HG03135 (cell line): ENCODE data around the gene ULBP2.
"Not testable (repeated sequence)": the region's sequence is repeated elsewhere in the genome, so short reads cannot be mapped to it uniquely, and the experiment has no call there.

Experiments
- ATAC-seq: cut with Tn5 transposase; IDR thresholded peaks from one replicate; pipeline ENCODE4 v1.9.1; 2021; ENCODE audit warnings: mild to moderate bottlenecking, moderate library complexity; ENCODE audit not compliant: unreplicated experiment

ULBP2 gene

DNA sequence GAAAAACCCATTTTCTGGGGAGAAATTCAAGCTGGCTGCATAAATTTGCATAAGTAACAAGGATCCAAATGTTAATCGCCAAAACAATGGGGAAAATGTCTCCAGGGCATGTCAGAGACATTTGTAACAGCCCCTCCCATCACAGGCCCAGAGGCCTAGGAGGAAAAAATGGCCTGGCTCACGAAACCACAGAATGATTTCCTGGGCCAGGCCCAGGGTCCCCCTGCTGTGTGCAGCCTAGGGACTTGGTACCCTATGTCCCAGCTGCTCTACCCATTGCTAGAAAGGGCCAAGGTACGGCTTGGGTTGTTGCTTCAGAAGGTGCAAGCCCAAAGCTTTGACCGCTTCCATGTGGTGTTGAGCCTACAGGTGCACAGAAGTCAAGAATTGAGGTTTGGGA lies 33.3 kb upstream of the ULBP2 start:
- not testable (repeated sequence) for ATAC-seq

DNA sequence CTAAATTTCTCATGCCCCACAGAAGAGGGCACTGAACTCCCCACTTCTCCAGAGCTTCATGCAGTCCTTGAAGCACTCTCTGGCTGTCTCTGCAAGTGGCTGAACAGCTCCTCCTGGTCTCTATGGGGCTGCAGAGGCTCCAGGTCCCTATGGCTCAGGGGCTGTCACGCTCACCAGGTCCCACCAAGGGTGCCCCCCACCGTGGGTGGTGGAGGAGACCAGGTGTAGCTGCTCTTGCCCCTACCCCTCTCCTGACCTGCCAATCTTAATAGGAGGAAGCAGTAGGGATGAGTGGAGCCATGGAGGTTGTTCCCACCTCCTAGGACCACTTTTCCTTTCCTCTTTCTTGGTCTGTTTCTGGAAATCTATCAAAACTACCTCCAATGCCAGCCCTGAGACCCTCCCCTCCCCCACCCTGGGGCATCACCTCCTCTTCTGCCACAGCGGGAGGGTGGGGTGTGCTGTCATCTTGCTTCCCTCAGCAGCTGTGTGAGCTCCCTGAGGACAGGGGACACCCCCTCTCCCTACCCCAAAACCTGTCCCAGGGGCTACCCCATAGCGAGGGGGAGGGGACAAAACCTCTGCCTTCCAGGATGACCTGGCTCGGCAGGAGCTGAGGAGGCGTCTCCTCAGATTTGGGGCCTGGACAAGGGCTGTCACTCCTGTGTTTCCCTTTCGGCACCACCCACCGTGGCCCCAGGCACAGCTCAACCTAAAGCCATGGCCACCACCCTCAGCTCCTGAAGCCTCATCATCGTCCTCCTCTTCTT lies 31.9 kb upstream of the ULBP2 start:
- no peak for ATAC-seq

DNA sequence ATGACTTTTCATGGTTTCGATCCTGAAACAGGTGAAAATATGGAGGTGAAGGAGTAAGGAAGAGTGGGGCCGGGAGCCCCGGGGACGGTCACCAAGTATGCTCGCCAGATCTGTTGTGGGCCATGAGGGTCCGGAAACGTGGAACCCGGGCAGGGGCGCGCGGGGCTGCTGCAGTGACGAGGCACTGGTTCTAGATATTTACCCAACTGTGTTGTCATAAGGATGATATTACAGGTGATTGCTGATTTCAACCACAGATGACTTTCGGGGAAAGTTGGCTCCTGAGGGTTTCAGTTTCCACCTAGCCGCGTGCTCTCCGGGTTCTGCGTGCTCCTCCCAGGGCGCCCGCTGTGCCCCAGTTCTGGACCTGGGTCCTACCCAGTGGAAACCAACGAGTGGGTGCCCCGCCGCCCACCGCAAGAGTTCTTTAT lies 31.1 kb upstream of the ULBP2 start:
- ATAC-seq: no peak

DNA sequence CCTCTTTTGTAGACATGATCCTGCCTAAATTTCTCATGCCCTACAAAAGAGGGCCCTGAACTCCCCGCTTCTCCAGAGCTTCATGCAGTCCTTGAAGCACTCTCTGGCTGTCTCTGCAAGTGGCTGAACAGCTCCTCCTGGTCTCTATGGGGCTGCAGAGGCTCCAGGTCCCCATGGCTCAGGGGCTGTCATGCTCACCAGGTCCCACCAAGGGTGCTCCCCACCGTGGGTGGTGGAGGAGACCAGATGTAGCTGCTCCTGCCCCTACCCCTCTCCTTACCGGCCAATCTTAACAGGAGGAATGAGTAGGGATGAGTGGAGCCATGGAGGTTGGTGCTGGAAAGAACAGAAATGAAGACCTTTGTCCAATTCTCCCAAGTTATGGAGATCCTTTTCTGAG lies 29.1 kb upstream of the ULBP2 start:
- ATAC-seq: not testable (repeated sequence)

DNA sequence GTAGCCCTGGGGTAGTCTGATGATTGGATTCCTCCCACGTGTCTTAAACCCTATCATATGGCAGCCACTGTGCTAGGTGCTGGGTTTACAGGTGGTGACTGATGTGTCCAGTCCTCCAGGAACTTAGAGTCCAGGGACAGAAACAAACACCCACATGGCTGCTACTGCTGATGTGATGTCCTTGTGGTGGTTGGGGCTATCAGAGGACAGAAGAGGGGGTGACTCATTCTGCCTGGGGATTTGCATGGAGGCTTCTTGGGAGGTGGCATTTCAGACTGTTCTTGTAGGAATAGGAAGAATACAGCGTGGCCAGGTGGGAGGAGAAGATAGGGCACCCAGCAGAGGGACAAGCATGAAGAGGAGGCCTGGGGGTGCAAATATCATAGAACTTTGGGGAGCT lies 28.7 kb upstream of the ULBP2 start:
- no peak for ATAC-seq

DNA sequence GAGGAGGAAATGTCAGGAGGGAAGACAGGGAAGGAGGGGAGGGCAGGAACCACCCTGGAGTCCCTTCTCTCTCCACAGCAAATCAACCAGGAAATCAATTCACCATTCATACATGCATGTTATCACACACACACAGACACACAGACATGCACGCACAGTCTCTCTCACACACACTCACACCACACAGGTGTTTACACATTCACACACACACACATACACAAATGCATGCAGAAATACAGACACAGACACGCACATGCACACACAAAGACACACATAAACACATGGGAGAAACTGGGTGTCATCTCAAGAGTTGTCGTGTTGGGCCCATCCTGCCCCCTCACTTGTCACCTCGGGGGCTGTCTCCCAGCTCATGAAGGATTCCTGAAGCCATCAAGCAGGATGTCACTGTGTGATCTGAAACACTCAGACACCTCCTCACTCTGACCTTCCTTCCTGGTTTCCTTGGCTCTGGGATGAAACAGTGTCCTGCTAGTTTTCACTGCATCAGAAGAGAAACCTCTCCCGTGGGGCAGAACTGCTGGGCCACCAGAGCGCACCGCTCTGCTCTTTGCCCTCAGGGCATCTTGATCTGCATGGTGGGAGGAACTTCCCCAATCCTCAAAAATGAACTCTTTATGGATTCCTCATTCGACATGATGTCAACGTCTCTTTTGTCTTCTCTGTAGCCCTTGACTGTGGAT lies 28.1 kb upstream of the ULBP2 start:
- no peak for ATAC-seq

DNA sequence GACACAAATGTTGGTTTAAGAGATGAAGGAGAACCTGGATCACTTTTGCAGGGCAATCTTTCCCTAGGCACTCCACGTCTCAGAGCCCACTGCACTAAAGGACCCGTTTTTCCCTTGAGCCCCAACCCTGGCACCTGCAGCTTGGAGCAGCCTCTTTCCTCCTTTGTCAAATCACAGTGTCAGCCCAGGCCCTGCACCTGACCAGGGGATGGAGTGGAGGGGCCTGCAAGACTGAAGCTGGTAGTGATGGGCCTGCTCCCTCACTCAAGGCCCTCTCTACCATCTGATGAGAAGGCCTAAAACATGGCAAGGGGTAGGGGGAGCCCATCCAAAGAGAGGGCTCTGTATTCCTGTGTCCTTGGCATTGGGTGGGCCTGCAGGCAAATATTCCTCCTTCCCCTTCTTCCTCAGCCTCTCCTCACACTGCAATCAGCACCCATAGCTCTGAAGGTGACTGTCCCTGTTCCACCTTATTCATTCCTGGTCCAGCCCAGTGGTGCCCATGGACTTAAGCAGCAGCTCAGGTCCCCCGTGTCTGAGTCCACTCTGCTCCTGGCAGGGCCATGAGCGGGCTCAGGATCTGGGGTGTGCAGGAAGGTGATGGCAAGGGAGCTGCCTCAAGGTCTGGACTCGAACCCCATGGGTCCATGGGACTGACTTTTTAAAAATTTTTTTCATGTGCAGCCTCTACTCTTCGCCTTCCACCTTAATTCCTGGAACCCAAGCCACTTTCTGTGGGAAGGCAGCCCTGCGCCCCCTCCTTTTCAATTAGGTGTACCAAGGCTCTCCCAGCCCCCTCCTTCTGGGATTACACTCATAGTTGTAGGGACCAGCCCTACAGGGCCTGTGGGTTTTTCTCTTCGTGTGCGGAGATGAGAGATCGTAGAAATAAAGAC lies 25.6 kb upstream of the ULBP2 start:
- ATAC-seq: no peak

DNA sequence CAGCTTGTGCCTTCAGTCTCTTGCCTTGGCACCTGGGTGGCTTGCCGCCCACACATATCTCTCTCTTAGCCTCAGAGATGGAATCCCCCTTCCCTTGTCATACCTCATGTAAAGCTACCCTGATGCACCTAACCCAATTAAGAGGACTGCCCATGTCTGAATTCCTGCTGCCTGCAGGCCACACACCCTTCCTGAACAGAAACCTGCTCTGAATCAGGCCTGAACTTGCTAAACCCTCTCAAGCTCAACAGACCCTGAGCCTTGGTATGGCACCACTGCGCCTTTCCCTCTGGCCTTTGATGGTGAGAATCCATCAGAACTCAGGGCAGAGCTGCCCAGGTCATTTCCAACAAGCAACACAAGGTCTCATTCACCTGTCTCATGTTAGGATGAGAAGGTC lies 24.1 kb upstream of the ULBP2 start:
- ATAC-seq: no peak

DNA sequence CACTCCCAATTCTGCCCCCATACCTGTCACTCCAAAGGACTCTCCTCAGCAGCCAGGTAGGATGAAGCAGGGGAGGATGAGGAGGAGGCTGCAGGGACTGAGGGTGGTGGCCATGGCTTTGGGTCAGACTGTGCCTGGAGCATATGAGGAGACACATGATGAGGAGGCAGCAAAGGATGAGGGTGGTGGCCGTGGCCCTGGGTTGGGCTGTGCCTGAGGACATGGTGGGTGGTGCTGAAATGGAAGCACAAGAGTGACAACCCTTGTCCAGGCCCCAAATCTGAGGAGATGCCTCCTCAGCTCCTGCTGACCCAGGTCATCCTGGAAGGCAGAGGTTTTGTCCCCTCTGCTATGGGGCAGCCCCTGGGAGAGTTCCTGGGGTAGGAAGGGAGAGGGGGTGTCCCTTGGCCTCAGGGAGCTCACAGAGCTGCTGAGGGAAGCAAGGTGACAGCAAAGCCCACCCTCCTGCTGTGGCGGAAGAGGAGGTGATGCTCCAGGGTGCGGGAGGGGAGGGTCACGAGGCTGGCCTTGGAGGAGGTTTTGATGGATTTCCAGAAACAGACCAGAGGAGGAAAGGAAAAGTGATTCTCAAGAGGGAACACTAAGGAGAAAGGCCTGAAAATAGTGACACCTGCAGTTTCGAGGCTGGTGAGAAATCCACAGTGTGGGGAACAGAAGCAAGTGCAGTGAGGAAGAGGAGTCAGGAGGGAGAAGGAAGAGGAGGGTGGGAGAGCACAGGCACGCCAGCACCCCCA lies 23.5 kb upstream of the ULBP2 start:
- ATAC-seq: no peak

DNA sequence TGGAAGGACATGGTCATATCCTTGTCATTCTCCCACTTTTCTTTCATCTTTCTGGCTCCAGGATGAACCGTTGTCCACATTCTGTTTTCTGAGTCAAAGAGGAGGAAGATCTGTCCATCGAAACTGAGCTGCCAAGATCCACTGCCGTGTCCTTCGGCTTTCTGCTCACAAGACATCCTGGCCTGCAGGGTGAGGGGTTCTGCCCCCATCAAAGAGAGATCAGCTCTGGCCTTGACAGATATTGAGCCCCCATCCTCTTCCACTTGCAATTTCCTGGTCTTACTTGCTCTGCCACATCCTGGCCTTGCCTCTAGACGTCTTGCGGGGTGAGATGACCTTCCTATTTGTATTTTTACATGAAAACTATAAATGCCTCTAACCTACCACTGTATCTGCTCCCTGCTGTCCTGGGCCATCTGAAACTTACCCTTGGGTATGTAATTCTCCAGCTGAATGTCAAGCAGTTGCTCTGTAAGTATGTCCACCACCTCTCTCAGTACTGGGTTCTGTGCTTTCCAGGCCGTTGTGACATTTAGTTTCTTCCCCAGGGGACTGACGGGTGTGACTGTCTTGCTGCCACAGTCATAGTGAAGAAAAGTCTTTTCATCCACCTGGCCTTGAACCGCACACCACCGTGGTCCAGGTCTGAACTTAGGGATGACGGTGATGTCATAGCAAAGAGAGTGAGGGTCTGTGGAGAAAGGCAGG lies 22.5 kb upstream of the ULBP2 start:
- not testable (repeated sequence) for ATAC-seq

DNA sequence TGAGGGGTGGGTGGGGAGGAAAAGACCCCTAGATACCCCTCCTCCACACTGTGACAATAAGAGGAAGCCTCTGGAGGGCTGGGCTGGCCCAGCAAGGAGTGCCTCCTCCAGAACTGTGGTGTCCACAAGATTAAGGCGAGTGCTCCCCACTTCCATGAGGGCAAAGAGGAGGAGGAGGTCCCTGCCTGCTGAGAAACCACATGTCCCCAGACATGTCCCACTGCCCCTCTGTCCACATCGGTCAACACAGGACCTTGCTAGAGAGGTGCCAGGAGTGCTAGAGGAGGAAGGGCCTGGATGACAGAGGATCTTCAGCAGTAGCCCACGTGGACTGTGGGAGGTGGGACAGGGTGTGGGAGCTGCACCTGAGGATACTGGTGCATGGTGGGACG lies 22.0 kb upstream of the ULBP2 start:
- no peak for ATAC-seq

DNA sequence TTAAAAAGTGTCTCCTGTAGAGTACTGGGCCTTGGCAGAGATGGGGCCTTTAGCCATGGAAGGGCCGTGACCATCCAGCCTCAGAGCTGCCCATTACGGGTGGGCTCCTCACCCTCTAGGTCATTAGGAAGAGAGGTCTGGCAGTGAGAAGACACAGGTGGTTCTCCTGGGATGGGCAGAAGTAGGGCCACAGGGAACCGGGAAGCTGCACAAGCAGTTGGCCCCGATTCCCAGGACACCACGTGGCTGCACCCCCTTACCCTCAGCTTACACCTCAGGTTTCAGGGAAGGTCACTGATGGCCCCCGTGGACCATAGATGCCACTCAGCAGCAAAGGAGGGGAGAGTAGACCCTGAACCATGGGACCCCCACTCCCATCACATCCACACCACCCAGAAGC lies 20.5 kb upstream of the ULBP2 start:
- no peak for ATAC-seq

DNA sequence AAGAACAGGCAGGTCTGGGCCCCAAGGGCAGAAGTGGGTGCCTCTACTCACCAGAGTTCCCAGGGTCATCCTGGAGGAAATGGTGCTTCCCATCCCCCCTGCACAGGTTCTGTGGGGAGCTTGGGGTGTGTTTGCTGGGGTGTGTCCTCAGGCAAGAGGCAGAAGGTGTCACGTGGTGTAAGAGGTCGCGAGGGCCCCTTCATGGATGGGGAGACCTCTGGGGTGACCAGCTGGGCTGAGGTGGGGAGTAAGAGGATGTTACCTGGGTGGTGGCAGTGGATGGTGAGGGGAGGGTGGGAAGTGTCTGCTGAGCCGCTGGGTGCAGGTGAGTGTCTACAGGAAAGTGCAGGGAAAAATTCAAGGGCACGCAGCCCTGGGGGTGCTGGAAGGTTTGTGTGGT lies 19.7 kb upstream of the ULBP2 start:
- not testable (repeated sequence) for ATAC-seq

DNA sequence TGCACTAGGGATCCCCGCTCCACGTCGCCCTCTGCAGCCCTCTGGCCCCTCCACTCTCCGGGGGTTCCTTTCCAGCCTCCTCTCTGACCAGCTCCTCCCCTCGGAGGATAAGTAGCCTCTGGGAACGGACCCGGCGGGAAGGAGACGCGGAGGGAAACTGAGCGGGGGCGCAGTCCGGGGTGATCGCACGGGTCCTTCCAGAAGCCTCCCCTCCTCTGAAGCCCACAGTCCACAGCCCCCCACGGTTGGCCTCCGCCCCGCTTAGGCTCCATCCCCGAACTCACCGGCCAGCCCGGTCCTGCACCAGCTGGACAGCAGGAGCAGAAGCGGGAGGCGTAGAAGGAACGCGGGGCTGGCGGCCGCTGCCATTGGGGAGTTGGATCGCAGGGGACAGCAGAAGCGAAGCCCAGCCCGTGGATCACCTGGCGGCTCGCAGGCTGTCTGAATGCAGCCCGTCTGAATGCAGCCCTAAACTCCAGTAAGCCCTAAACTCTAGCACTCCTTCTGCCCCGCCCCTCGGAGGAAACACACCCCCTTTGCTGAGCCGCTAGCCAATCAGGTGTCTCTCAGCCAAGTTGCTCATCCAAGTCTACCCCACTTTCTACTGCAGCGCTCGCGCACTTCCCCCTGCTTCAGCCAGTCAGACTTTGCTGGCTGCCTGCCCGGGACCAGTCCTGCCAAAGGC lies 19.0 kb upstream of the ULBP2 start, which contains the start of gene RAET1G:
Gene RAET1G (minus strand): TSS at position 480 of the 685 bp plus-strand sequence. CDS start 111 bp downstream, at position 369.
- ATAC-seq: no peak

DNA sequence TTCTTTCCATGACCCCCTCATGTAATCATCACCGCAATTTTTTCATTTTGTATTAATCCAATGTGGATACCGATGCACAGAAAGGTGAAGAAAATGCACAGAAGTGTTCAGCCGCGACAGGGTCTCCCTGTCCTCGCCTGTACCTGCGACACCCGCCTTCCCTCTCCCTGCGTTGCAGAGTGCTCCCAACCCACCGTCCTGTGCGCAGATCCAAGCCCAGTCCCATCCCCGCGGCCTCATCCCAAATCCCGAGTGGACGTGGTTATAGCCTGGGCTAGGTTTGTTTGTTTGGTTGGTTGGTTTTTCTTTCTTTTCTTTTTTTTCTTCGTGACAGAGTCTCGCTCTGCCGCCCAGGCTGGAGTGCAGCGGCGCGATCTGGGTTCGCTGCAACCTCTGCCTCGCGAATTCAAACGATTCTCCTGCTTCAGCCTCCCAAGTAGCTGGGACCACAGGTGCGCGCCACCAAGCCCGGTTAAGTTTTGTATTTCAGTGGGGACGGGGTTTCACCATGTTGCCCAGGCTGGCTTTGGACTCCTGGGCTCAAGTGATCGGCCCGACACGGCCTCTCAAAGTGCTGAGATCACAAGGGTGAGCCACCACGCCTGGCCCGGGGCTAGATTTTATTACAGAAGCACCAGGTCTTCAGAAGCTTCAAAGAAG lies 18.4 kb upstream of the ULBP2 start:
- ATAC-seq: no peak

DNA sequence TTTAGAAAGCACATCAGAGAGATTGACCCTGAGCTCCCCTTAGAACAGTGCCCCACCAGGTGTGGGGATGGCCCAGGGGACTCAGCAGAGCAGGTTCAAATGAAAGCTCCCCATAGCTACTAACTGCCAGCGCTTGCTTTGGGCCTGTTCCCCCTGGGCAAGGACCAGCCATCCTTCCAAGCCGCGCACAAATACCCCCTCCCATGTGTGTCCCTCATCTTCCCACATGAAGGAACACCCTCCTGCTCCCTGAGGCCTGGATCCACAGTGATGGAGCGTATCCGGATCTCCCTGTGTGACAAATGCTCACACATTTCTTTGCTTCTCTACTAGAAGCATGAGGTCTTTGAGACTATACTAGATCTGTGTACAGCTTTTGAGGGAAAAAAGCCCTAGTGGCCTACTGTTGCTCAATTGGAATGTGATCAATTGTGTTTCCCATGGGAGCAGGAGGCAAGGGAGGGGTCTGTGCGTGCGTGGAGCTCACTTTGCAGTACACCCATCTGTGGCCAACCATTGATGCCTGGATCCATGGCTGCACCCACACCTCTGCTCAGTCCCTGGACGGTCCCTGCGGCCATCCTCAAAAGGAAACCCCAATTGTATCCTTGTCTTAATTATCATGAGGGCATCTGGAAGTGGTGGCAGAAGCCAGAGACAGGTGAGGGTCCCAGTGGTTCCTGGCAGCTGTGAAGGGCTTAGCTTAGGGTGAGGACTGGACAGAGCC lies 17.4 kb upstream of the ULBP2 start:
- no peak for ATAC-seq

DNA sequence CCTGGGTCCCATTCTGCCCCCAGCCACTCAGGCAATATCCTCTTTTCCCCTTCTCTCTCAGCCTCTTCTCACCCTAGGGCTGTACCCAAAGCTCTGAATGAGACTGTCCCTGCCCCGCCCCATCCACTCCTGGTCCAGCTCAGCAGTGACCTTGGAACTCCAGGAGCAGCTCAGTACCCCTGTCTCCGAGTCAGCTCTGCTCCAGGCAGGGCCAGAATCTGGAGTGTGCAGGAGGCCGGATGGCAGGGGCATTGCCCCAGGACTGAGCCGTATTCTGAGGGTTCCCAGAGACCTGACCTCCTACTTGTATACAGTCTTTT lies 16.9 kb upstream of the ULBP2 start:
- no peak for ATAC-seq

DNA sequence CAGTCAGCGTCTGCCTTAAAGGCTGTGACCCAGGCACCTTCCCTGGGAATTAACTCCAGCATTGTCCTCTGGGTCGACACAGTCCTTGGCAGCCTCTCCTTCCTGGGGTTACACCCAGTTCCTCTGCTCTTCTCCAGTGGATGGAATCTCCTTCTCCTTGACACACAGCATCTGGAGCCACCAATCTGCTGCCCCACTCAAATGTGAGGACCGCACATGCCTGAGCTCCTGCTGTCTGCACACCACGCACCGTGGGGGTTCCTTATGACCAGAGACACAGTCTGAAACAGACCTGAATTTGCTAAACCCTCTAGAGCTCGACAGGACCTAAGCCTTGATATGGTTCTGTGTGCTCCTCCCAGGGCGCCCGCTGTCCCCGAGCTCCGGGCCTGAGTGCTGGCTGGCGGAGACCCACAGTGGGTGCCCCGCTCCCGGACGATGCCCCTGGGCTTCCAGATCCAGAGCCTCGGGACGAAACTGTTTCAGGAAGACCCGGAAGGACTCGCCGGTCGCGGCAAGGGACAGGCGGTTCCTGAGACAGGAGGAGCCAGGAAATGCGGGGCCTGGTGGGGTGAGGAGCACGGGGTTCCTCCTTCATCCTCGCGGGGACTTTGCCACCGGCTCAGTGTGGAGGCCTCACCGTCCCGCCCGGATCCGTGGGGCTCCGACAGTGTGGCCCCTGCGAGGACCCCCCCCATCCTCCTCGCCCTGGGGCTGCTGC lies 16.4 kb upstream of the ULBP2 start:
- no peak for ATAC-seq
